CD4-positive, alpha-beta memory T cell (primary cell): ENCODE results near the gene TMEM106A. TPM values are rescaled to one million over a fixed set of nuclear protein-coding genes. Genes with fewer than 3 reads are reported as not detected.
A peak's percentile ranks its signal among the peaks of the same experiment; 100 is the strongest.
"Not testable (repeated sequence)": the region's sequence is repeated elsewhere in the genome, so short reads cannot be mapped to it uniquely, and the experiment has no call there.

Experiments
- CTCF ChIA-PET: fragments of 350-600 bp; sonication (Branson Sonifier 250); formaldehyde crosslinking; loops from one replicate; lab custom pipeline; 2021; ENCODE audit warnings: inconsistent platforms; ENCODE audit not compliant: partially characterized antibody; lab: Charles Lee
- POLR2A ChIA-PET: fragments of 350-600 bp; sonication (Branson Sonifier 250); formaldehyde crosslinking; loops from one replicate; lab custom pipeline; 2021; ENCODE audit not compliant: partially characterized antibody; lab: Charles Lee
- DNase-seq, 5 donors: peaks; one replicate each; pipeline versions ENCODE4 v3.0.0 to v3.0.0-alpha.2; 2020 to 2022; ENCODE audit warnings: mixed read lengths in 1 of 5
- H3K27ac ChIP-seq: one replicate; pipeline ENCODE4 v1.7.0; 2013; ENCODE audit warnings: low read depth, low read length
- H3K27me3 ChIP-seq: 2 replicates; pipeline ENCODE4 v1.7.0; 2013; ENCODE audit warnings: mild to moderate bottlenecking, low read length, moderate library complexity; ENCODE audit not compliant: insufficient read depth
- H3K36me3 ChIP-seq: 2 replicates; pipeline ENCODE4 v1.7.0; 2013; ENCODE audit warnings: mild to moderate bottlenecking, low read length, moderate library complexity; ENCODE audit not compliant: insufficient read depth
- H3K4me1 ChIP-seq: 2 replicates; pipeline ENCODE4 v1.7.0; 2013; ENCODE audit warnings: mild to moderate bottlenecking, low read length, moderate library complexity; ENCODE audit not compliant: insufficient read depth
- H3K4me3 ChIP-seq, 2 donors: one replicate each; pipeline ENCODE4 v1.7.0; 2013; ENCODE audit warnings: low read length in 2 of 2, mild to moderate bottlenecking in 1 of 2
- H3K9me3 ChIP-seq, 2 donors: one replicate each; pipeline ENCODE4 v1.7.0; 2013; ENCODE audit warnings: low read length in 2 of 2, control low read depth in 1 of 2; ENCODE audit not compliant: control insufficient read depth in 1 of 2
- H3K27ac Mint-ChIP-seq, 7 donors: one replicate each; pipeline ENCODE4 v1.8.0; 2020 to 2021; ENCODE audit warnings: mixed read lengths in 7 of 7, mild to moderate bottlenecking in 6 of 7, inconsistent platforms in 3 of 7, moderate library complexity in 3 of 7
- H3K27me3 Mint-ChIP-seq, 2 donors: one replicate each; pipeline ENCODE4 v1.8.0; 2020 to 2021; ENCODE audit warnings: mixed read lengths in 2 of 2
- H3K36me3 Mint-ChIP-seq, 2 donors: one replicate each; pipeline ENCODE4 v1.8.0; 2020 to 2021; ENCODE audit warnings: mixed read lengths in 2 of 2, inconsistent platforms in 1 of 2, mild to moderate bottlenecking in 1 of 2
- H3K4me1 Mint-ChIP-seq, 4 donors: one replicate each; pipeline ENCODE4 v1.8.0; 2020 to 2021; ENCODE audit warnings: mixed read lengths in 4 of 4, mild to moderate bottlenecking in 1 of 4
- H3K4me3 Mint-ChIP-seq, 8 donors: one replicate each; pipeline ENCODE4 v1.8.0; 2020 to 2021; ENCODE audit warnings: mixed read lengths in 8 of 8, mild to moderate bottlenecking in 7 of 8, moderate library complexity in 6 of 8, inconsistent platforms in 3 of 8
- H3K9me3 Mint-ChIP-seq, 8 donors: one replicate each; pipeline ENCODE4 v1.8.0; 2020 to 2021; ENCODE audit warnings: mixed read lengths in 8 of 8, mild to moderate bottlenecking in 5 of 8, inconsistent platforms in 3 of 8, moderate library complexity in 1 of 8
- intact Hi-C: fragments of 100-400 bp; cut with micrococcal nuclease; formaldehyde crosslinking; loops from one replicate; pipeline ENCODE4 v1.15.1; 2023
- polyA plus RNA-seq, 2 donors: library from polyadenylated mRNA; unstranded; fragments of 300-500 nt; fragmentation: Illumina TruSeq; gene quantifications; one replicate each; pipeline ENCODE4 v1.2.3, GENCODE V29; 2021
- total RNA-seq, 2 experiments: library from RNA; stranded (reverse); gene quantifications; one replicate each; pipeline ENCODE4 v1.2.3, GENCODE V29; 2021

The TMEM106A gene
- total and polyA plus RNA-seq, 4 experiments from 2014 or later, result 1.5 to 12.8 (median 8.0) TPM

- Mint-ChIP-seq H3K4me3 (no peak overlapping the region), H3K9me3 (no peaks in the 10 kb centered on the region), H3K4me1 (peaks cover 25 to 39% (median 29%) of the 10 kb centered on the region in 4 donors), H3K27me3 (no peaks in the 10 kb centered on the region), H3K27ac (no peak overlapping the region), H3K36me3 (peaks cover 18 to 28% of the 10 kb centered on the region in 2 donors)
- no peaks in the 10 kb centered on the region for H3K27me3 ChIP-seq
- intact Hi-C loops, result loop anchor here (1.0 to 2.0 kb wide), 5 partner anchors 39 to 311 kb away; partner anchors contain the start of genes DHX8 and TMEM106A
- peaks cover 49% of the 10 kb centered on the region for H3K4me1 ChIP-seq
- H3K27ac ChIP-seq, result peak overlapping the region; percentile 99
- no peaks in the 10 kb centered on the region for H3K36me3 ChIP-seq
- peak in 1 of 5 donors; percentile 12 for DNase-seq
- POLR2A ChIA-PET, result interaction anchor here (0.8 to 4.5 kb wide), 22 partner anchors 17 to 496 kb away, joined by 3 to 57 read pairs (median 6); partner anchors contain the start of genes BECN1, BRCA1, DHX8 and IFI35
- H3K9me3 ChIP-seq, result no peaks in the 10 kb centered on the region
- CTCF ChIA-PET, result interaction anchor here (1.0 to 2.0 kb wide), 7 partner anchors 143 to 312 kb away, joined by 3 to 10 read pairs (median 6); partner anchors contain the start of genes DHX8 and IFI35
- peak overlapping the region; percentile 80 to 85 for H3K4me3 ChIP-seq
These were observed 39.8 kb upstream of the TMEM106A start for GRCh38 chr17:43171586-43172487.

- POLR2A ChIA-PET, result interaction anchor here (1.2 to 4.5 kb wide), 2 partner anchors 37 to 140 kb away, joined by 5 to 53 read pairs; partner anchors contain the start of gene TMEM106A
- peaks cover 49% of the 10 kb centered on the region for H3K4me1 ChIP-seq
- Mint-ChIP-seq H3K27me3 (no peaks in the 10 kb centered on the region), H3K4me3 (peak overlapping the region in 7 of 8 donors; percentile 6 to 76 (median 52)), H3K27ac (peak overlapping the region; percentile 3 to 93 (median 88)), H3K36me3 (peaks cover 30 to 53% of the 10 kb centered on the region in 2 donors), H3K9me3 (no peaks in the 10 kb centered on the region), H3K4me1 (peaks cover 36 to 41% (median 40%) of the 10 kb centered on the region in 4 donors)
- H3K27ac ChIP-seq, result peak overlapping the region; percentile 27
- intact Hi-C loops, result no loop called here
- H3K9me3 ChIP-seq, result no peaks in the 10 kb centered on the region
- CTCF ChIA-PET, result interaction anchor here (0.5 to 0.7 kb wide), 2 partner anchors 47 to 177 kb away, joined by 3 read pairs; partner anchors contain the start of gene RPL27
- H3K27me3 ChIP-seq, result no peaks in the 10 kb centered on the region
- H3K4me3 ChIP-seq, result no peak overlapping the region
- peaks cover 15% of the 10 kb centered on the region for H3K36me3 ChIP-seq
- no peak for DNase-seq
These were observed 36.2 kb upstream of the TMEM106A start for GRCh38 chr17:43175213-43176118.

DNA sequence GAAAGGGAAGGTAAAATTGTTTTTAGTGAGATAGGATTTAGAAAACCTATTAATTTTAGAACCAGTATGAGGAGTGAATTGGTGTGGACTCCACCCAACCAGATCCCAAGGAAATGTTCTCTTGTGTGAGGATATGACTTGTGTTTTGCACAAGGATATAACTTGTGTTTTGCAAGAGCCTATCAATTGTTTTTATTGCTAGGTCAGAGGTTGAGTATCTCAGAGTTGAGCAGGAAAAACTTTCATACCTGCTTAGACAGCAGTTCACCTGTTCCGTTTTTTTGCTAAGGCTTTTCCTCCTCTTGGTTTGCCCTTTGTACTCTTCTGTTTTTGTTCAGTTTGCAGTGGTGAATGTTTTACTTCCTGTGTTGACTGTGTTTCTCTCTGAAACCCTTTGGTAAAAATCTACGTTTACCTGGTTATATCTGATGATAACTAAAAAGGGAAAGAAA is 35.5 kb upstream of the TMEM106A start:
- peak overlapping the region in 7 of 8 donors; percentile 5 to 76 (median 67) for H3K4me3 Mint-ChIP-seq
- no peaks in the 10 kb centered on the region for H3K27me3 Mint-ChIP-seq
- intact Hi-C loops, result no loop called here
- no peaks in the 10 kb centered on the region for H3K9me3 Mint-ChIP-seq
- H3K4me3 ChIP-seq, result no peak overlapping the region
- DNase-seq, result no peak
- POLR2A ChIA-PET, result interaction anchor here (1.2 kb wide), 1 partner anchor 140 kb away, joined by 5 read pairs; no protein-coding TSS in a partner anchor
- peaks cover 36 to 41% (median 40%) of the 10 kb centered on the region in 4 donors for H3K4me1 Mint-ChIP-seq
- H3K27me3 ChIP-seq, result no peaks in the 10 kb centered on the region
- peaks cover 15% of the 10 kb centered on the region for H3K36me3 ChIP-seq
- H3K9me3 ChIP-seq, result no peaks in the 10 kb centered on the region
- peak overlapping the region; percentile 27 for H3K27ac ChIP-seq
- peaks cover 49% of the 10 kb centered on the region for H3K4me1 ChIP-seq
- CTCF ChIA-PET, result interaction anchor here (0.7 kb wide), 1 partner anchor 178 kb away, joined by 3 read pairs; the partner anchor contains the start of gene RPL27
- H3K36me3 Mint-ChIP-seq, result peaks cover 30 to 56% of the 10 kb centered on the region in 2 donors
- H3K27ac Mint-ChIP-seq, result peak overlapping the region; percentile 48 to 93 (median 88)

GRCh38 chr17:43183921-43184320 is 27.8 kb upstream of the TMEM106A start:
- peaks cover 17 to 54% of the 10 kb centered on the region in 2 donors for H3K36me3 Mint-ChIP-seq
- no peaks in the 10 kb centered on the region for H3K9me3 Mint-ChIP-seq
- no peak overlapping the region for H3K27ac ChIP-seq
- peaks cover 0 to 10% (median 3%) of the 10 kb centered on the region in 4 donors for H3K4me1 Mint-ChIP-seq
- no peak overlapping the region for H3K27ac Mint-ChIP-seq
- H3K4me1 ChIP-seq, result no peaks in the 10 kb centered on the region
- ChIA-PET CTCF (no interaction called here), POLR2A (no interaction called here)
- no peaks in the 10 kb centered on the region for H3K9me3 ChIP-seq
- no peaks in the 10 kb centered on the region for H3K27me3 Mint-ChIP-seq
- no peak overlapping the region for H3K4me3 ChIP-seq
- intact Hi-C loops, result no loop called here
- no peak for DNase-seq
- H3K36me3 ChIP-seq, result peaks cover 25% of the 10 kb centered on the region
- no peaks in the 10 kb centered on the region for H3K27me3 ChIP-seq
- H3K4me3 Mint-ChIP-seq, result no peak overlapping the region

DNA sequence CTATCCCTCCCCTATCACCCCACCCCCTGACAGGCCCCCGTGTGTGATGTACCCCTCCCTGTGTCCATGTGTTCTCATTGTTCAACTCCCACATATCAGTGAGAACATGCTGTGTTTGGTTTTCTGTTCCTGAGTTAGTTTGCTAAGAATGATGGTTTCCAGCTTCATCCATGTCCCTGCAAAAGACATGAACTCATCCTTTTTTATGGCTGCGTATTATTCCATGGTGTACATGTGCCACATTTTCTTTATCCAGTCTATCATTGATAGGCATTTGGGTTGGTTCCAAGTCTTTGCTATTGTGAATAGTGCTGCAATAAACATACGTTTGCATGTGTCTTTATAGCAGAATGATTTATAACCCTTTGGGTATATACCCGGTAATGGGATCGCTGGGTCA is 25.0 kb upstream of the TMEM106A start:
- H3K9me3 ChIP-seq, H3K9me3 Mint-ChIP-seq, H3K27ac ChIP-seq, H3K27me3 ChIP-seq, H3K4me3 Mint-ChIP-seq, H3K4me1 ChIP-seq, intact Hi-C loops, H3K4me1 Mint-ChIP-seq, CTCF ChIA-PET, POLR2A ChIA-PET, H3K4me3 ChIP-seq, DNase-seq, H3K27me3 Mint-ChIP-seq: not testable (repeated sequence)
- Mint-ChIP-seq H3K36me3 (peaks cover 29 to 64% of the 10 kb centered on the region in 2 donors), H3K27ac (peak overlapping the region in 2 of 7 donors; percentile 45 to 69)
- H3K36me3 ChIP-seq, result peaks cover 38% of the 10 kb centered on the region

- POLR2A ChIA-PET, result interaction anchor here (1.1 kb wide), 1 partner anchor 22 kb away, joined by 3 read pairs; the partner anchor contains the start of gene NBR1
- peaks cover 59 to 82% of the 10 kb centered on the region in 2 donors for H3K36me3 Mint-ChIP-seq
- no peak overlapping the region for H3K27ac ChIP-seq
These were observed 18.4 kb upstream of the TMEM106A start for GRCh38 chr17:43193251-43193650.

More at GRCh38 chr17:43193251-43193650, 18.4 kb upstream of the TMEM106A start:
- Histone ChIP-seq H3K4me3 (no peak overlapping the region), H3K36me3 (peaks cover 77% of the 10 kb centered on the region), H3K27me3 (no peaks in the 10 kb centered on the region), H3K4me1 (no peaks in the 10 kb centered on the region), H3K9me3 (no peaks in the 10 kb centered on the region)
- intact Hi-C loops, result no loop called here
- Mint-ChIP-seq H3K4me3 (no peak overlapping the region), H3K9me3 (no peaks in the 10 kb centered on the region), H3K27ac (peak overlapping the region in 1 of 7 donors; percentile 56), H3K4me1 (peaks cover 0 to 1% (median 0%) of the 10 kb centered on the region in 4 donors), H3K27me3 (no peaks in the 10 kb centered on the region)
- CTCF ChIA-PET, result no interaction called here
- no peak for DNase-seq
